Measurements from ENCODE around the gene AP3D1.
A peak's percentile ranks its signal among the peaks of the same experiment; 100 is the strongest.

The AP3D1 gene

GRCh38 chr19:2058570-2059421 is 92.6 kb downstream of the AP3D1 start:
- DNase-seq = no peak

- no peak for DNase-seq
Measured at GRCh38 chr19:2057484-2058469, 93.6 kb downstream of the AP3D1 start.

- DNase-seq = no peak
Measured at GRCh38 chr19:2056837-2057192, 94.6 kb downstream of the AP3D1 start.

- no peak for DNase-seq
Measured at GRCh38 chr19:2055931-2056836, 95.2 kb downstream of the AP3D1 start.

GRCh38 chr19:2054763-2055162 is 96.6 kb downstream of the AP3D1 start:
- no peak for DNase-seq

GRCh38 chr19:2053601-2054389 is 97.6 kb downstream of the AP3D1 start:
- no peak for DNase-seq

- no peak for DNase-seq
Measured at GRCh38 chr19:2051773-2052704, 99.3 kb downstream of the AP3D1 start.

GRCh38 chr19:2050991-2051772 is 100.2 kb downstream of the AP3D1 start, which contains the start of gene MKNK2:
TSS of gene MKNK2 (minus strand) at chr19:2051244. CDS start at chr19:2050851, 393 bp downstream.
- peak; percentile 97 for DNase-seq
